Measurements from ENCODE around the gene SGMS2.
"Not testable (repeated sequence)": the region's sequence is repeated elsewhere in the genome, so short reads cannot be mapped to it uniquely, and the experiment has no call there.

Gene SGMS2

DNA sequence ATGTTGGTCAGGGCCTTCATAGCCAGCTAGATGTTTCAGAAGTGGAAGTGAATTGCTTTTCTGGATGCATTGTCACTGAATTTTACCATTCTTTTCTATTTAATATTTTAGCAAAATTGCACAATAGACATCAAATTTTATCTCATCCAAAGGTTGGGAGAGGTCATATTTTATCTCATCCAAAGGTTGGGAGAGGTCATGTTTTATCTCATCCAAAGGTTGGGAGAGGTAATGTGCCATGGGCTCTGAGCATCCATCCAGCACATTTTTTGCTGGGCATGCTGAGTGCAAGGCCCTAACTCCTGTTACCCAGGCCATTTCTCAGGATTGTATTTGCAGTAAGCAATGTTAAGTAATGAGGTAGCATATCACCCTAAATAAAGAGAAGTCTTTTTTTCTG is 91.9 kb downstream of the SGMS2 start:
- DNase-seq, result no peak

GRCh38 chr4:107917500-107917899 is 92.8 kb downstream of the SGMS2 start:
- no peak for DNase-seq

GRCh38 chr4:107922486-107923473 is 98.0 kb downstream of the SGMS2 start:
- DNase-seq, result no peak

- not testable (repeated sequence) for DNase-seq
These were observed 101.0 kb downstream of the SGMS2 start for GRCh38 chr4:107925713-107926112.

GRCh38 chr4:107926875-107927274 is 102.1 kb downstream of the SGMS2 start:
- not testable (repeated sequence) for DNase-seq

GRCh38 chr4:107930821-107931774 is 106.4 kb downstream of the SGMS2 start, which contains the start of gene CYP2U1:
CYP2U1 (plus strand) TSS chr4:107931549; CDS start chr4:107931644, 95 bp downstream.
- peak; percentile 62 for DNase-seq

DNA sequence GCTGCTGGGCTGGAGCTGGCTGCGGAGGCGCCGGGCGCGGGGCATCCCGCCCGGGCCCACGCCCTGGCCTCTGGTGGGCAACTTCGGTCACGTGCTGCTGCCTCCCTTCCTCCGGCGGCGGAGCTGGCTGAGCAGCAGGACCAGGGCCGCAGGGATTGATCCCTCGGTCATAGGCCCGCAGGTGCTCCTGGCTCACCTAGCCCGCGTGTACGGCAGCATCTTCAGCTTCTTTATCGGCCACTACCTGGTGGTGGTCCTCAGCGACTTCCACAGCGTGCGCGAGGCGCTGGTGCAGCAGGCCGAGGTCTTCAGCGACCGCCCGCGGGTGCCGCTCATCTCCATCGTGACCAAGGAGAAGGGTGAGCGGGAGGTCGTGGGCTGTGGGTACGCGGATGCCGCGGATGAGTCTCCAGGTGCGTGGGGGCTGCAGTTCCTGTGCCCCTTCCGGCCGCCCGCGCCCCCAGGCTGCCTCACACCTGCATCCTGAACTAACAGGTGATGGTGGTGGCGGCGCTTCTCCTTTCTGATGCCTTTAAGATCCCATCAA is 107.1 kb downstream of the SGMS2 start:
- DNase-seq, result no peak

DNA sequence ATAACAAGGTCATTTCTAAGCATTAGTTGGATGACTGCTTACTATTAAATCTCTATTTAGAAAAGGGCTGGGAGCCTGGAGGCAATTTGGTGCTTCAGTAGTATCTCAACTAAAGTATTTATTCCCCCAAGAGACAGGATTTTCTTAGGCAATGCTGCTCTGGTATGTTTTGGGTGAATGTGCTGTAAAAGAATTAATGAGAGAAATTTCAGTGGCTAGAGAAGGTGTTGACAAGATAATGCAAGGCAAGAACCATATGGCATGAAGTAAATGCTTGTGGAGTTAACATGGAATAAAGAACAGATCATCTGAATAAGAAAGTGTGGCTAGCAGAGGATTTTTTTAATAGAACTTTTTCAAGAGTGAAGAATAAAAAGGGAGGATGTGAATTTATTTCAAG is 110.5 kb downstream of the SGMS2 start:
- DNase-seq, result no peak

DNA sequence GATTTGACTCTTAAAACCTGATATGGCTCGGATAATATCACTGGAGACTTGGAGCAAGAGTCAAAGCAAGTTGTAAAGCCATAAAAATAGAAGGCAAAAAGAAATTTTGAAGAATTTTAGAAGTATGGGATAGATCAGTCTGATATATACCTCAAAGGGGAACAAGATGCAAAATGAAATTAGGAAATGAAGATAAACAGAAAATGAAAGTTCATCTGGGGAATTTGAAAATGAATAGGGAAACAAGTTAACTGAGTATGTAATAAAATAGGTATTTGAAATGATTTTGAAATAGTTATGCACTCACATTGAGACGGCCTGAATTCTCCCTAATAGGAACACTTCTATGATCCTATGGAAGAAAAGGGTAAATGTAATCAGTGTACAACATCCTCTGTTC is 112.3 kb downstream of the SGMS2 start:
- no peak for DNase-seq

GRCh38 chr4:107939307-107939706 is 114.6 kb downstream of the SGMS2 start:
- DNase-seq, result no peak

DNA sequence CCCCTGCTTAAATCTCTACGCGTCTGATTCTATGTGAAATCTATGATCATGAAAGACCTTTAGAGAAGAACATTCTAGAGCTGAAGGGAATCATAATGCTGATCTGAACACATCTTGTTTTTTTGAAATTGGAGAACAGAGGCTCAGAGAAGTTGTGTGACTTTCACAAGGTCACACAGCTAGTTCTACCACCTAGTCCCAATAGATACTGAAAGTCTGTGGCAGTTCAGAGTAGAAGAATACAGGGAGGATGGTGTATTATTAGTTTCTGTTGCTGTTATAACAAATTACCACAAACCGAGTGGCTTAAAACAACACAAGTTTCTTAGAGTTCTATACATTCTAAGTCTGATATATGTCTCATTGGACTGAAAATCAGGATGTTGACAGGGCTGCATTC is 121.1 kb downstream of the SGMS2 start:
- DNase-seq, result no peak

DNA sequence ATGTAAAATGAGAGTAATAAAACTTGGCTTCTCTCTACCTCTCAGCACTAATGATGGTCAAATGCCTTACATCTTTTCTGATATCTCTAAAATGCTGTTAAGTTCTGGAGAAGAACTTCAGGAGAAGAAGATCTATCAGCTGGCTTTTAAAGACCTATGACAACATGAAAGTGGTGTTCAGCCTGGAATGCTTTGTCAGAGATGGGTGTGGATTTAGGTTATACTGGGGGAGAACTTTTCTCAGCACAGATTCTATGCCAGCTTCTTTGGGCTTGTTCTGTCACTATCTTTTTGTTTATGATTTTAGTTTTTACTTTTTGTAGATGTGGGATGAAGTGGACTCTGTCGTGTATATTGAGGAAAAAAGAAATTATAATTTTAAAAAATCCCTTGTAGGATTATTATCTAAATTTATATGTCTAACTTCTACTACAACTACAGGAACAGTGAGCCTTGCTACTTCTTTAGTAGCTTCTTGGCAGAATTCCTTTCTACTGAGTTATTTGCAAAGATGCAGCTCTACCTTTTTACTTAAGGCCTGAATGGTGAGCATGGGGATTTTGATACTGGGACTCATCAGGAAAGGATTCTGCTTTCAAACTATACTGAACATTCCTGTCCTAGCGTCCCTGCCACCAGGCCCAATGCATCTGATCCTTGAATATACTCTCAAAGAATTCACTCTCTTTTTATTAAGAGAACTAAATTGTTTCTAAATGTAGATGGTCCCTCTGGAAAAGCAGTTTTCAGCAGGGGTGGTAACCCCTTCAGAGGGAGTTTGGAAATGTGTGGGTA is 126.2 kb downstream of the SGMS2 start:
- no peak for DNase-seq

DNA sequence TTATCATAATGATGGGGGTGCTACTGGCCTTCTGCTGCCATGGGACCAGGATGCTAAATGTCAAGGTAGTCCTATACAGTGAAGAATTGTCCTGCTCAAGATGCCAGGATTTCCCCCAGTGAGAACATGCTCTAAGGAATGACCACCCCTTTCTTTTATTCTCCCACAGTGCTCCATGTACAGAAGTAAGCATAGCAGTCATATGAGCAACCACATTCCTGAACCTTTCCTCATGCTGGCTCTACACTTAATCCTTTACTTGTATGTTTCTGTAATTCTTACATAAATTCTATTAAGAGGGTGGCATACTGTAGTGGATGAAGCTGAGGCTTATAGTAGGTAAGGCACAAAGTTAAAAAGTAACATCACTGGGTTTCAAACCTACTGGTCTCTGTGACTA is 126.8 kb downstream of the SGMS2 start:
- no peak for DNase-seq

GRCh38 chr4:107956011-107956410 is 131.3 kb downstream of the SGMS2 start:
- DNase-seq, result no peak

Data from NCI-H1436 (cell line).